ENCODE measurements around the gene PIK3AP1.
A peak's percentile ranks its signal among the peaks of the same experiment; 100 is the strongest.
"Not testable (repeated sequence)": the region's sequence is repeated elsewhere in the genome, so short reads cannot be mapped to it uniquely, and the experiment has no call there.

PIK3AP1 gene

DNA sequence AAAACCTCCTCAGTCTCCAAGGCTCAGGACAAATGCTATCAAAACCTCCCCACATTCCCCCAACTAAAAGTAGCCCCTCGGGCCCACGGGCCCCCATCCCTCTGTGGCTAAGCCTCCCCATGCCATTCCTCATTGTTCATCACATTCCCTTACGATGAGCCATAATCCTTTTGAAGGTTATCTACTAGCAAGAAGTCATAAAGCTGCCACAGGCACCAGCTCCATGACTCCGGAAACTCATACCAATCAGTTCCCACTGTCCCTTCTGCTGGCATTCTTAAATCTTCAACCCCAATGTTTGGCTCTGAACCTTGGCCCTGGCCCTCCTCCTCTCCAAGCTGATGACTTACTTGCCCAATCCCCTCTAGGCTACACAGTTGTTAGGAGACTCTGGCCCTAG is 114.1 kb downstream of the PIK3AP1 start:
- DNase-seq = no peak

DNA sequence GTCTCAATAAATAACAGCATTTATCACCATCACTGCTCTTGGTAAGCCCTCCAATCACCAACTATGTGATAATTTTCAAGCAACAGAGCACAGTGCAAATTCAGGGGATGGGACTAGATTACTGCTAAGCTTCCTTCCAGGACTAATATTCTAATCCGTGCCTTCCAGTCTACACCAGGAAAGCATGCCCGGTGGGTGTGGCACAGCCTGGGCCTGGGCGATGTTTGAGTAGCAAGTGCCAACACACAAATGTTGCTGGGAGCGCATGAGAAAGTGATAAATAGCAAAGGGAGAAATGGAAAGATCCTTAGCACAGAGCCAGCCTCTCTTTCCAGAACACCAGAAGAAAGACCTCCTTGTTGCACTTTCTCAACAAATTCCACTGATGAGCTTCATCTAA is 120.0 kb downstream of the PIK3AP1 start:
- DNase-seq = no peak

DNA sequence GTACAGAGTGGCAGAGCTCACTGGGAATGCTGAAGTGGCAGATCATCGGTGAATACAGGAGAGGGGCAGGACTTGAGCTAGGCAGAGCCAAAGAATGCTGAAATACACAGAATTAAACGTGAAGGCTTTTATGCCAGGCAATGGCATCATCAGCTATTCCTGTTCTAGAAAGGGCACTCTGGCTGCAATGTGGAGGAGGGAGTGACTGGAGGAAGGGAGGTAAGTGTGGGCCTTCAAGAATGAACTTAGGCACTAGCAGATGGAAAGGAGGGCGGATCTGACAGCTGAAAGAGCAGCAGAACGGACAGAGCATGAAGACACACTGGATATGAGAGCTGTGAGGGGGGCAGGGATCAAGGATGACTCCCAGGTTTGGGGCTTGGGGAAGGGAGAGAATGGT is 121.5 kb downstream of the PIK3AP1 start:
- DNase-seq = no peak

DNA sequence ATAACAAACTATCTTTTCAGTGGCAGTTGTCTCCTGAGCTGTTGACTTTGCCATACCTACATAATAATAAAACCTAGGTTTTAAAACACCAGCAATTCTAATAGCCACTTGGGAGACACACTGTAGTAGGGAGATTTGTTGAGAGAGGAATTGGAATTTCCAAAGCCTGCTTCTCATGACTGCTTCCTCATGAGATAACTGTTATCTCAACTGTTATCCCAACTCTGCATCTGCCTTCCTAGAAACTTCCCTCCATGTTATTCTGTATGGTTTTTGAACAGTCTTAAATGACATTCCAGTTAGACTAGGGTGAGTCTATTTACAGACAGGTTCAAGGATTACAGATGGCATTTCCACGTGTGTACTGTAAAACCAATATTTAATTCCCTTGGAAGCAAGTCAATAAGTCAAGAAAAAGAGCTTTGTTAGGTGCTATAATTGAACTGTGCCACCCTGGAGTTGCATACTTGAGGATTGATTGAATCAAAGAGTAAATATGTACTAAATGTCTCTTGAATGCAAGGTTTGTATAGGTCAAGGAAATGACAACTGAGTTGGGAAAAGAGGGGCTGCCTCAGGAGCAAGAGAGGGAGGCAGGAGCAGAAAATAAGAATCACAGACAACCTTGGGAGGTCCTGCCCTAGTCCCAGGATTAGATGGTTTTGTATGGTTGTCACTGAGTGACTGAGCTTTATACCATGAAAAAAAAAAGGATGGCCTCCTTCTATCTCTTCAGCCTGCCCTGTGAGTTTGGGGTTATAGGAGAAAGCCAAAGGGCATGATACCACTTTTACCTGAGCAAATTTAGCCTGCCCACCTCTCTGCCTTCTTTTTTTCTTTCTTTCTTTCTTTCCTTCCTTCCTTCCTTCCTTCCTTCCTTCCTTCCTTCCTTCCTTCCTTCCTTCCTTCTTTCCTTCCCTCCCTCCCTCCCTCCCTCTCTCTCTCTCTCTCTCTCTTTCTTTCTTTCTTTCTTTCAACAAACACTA is 123.6 kb downstream of the PIK3AP1 start:
- no peak for DNase-seq

DNA sequence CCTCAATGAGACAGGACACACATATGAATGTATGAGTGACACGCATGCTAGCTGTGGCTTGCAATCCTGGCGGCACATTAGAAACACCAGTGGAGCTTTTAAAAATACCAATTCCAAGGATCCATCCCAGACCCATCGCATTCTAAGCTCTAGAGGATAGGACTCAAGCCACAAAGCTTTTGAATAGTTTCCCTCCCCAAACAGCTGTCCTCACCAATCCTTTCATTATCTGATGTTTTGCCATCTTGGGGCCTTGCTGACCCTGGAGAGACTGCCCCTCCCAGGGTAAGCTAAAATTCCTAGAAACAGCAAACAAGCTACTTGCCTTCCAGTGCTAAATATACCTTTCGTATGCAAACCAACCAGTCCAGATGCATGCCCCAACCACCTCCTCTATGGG is 124.6 kb downstream of the PIK3AP1 start:
- DNase-seq = no peak

DNA sequence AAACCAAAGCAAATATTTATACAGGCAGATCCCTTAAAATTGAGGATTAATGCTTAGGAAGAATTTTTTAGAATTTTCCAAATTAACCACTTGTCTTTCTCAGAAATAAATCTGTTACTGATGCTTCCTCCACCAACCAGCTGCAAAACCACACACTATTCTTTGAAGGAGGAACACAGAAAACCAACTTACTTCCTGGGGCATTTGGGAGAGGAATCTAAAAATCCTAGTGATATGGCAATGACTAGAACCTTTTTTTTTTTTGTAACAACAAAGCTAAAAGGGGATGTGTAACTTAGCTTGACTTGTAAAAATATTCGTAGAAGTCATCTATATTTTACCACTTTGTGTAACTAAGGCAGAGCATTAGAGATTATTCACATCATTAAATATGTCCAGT is 128.4 kb downstream of the PIK3AP1 start:
- DNase-seq = no peak

DNA sequence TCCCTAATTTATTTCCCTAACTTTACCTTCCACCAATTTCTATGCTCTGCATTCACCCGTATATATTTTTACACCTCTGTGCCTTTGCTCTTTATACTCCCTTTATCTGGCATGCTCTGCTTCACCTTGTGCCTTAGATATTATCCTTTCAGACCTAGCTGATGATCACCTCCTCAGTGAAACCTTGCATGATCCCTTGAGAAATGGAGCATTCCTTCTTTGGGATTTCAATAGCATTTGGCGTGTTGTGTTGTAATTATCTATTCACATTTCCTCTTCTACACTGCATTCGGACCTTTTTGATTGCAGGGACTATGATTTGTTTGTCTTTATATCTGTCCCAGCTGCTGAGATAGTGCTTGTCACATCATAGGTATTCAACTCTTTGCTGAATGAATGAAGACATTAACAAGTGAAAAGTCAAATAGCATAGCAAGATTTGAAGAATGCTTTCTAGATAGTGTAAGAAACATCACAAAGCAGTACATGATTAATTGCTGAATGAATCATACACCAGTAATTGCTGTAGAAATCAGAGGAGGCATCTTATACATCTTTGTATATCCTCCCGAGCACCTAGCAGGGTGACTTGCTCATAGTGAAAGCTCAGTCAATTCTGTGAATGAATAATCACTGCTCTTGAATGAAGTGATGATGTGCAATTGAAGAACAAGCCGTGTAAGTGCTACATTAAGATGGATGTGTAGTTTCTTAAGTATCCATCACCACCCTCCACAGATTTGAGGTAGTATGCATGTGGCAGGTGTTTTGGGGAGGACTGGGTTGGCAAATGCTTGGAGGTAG is 131.5 kb downstream of the PIK3AP1 start:
- DNase-seq = no peak

DNA sequence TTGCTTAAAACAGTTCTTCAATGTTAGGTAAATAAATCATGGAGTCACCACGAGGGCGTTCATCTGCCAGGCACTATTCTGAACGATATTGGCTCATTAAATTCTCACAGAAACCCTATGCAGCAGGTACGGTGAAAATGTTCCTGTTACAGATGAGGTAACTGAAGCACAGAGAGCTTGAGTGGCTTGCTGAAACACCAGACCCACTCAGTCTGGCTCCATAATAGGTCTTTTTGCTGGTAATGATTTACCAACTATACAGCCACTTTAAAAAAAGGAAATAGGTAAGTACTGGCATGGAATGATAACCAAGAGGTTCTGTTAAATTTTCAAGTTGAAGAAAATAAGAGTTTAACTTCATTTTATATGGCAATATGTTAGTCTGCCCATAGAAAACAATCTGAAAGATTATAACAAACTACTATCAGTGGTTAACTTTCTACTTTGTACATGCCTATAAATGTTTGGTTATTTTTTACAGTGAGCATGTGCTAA is 132.2 kb downstream of the PIK3AP1 start:
- no peak for DNase-seq

DNA sequence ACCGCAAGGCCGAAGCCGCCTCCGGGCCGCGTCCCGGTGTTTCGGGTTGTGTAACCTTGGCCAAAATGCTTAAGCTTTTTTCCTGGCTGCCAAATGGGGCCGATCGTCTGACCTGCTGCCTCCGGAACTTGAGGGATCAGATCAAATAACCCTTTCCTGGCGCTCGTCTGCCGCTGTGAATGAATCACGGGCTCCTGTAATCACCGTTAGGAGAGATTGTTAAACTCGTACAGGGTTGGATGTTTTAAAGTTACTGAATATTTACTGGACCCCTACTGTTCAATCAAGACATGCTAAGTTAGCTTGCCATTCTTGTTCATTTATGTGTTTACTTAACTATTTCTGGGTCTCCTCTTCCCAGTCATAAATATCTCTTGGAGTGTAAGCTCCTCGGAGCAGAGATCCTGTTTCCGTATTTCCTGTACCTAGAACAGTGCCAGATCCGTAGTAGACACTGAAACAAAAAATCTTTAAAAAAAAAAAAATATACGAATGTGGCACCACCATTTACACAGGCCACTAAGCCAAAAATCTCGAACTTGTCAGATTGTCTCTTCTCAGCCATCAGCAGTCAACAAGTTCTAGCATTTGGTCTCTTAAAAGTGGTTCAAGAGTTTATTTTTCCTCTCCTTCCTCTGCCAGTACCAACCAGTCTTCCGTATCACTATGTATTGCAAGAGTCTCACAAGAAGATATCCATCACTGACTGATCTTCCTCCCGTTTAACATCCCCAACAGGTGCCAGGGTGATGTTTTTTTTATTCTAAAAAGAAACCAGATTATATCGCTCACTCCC is 132.9 kb downstream of the PIK3AP1 start:
- peak; percentile 53 for DNase-seq

DNA sequence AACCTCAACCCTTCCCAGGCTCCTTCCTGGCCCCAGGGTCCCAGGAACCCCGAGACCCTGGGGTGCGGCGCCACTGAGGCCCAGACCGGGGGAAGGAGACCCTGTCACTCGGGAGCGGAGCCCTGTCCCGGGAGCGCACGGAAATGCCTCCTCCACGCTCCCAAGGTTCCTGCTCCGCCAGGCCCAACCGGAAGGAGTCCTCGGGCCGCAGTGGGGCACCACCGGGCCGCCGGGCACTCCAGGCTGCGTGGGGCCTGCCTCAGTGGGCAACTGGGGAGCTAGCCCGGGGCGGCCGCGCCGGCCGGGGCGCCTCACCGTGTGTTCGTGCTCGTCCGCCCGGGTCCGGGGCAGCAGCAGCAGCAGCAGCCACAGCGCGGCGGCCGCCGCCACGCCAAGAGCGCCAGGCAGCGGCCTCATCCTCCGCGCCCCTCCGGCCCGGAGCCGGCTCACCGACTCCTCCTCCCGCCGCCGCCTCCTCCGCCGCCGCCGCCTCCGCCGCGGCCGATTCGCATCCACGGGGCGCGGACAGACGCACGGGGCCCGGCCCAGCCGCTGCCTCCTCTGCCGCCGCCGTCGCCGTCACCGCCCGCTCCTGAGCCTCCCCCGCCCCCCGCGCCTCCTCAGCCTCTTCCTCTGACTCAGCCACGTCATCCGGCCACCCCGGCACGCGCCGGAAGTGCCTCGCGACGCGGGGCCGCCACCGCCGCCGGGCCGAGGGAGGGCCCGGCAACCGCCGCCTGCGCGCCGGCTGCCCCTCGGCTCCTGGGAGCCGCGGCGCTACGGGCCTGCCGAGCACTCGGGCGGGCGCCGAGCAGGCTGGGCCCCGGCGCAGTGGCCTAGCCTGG is 133.7 kb downstream of the PIK3AP1 start, which contains the start of gene TM9SF3:
Gene TM9SF3, minus strand, starts transcription at position 594 of the 845 bp plus-strand sequence. Its CDS starts 177 bp downstream, at position 417.
- DNase-seq = peak; percentile 93

DNA sequence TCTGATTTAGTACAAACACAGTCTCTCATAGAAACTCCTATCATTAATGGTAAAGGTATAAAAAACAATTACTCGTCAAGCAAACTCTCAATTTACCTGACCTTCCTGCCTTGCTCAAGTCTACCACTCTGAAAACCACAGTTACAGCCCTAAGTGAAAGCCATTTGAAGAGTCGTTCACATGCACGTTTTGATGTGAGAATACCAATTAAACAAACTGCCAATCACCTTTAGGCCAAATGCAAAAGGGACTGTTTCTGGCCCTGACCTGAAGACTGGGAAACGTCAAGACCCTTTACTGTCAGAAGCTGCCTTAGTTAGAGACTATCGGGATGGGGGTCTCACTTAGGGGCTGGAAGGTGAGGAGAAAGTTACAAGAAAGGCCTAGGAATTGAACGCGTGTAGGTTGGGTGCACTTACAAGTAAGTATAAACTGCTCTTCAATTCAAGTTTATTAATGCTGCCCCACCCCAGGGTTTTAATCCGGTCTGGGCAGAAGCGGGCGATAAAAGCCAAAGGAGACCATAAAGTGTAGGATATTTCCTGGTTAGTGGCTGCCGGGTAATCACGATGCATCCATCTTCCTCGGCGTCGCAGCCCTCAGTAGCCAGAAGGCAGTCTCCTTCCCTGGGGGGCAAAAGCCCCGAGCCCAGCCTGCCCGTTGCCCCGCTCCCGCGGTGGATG is 134.4 kb downstream of the PIK3AP1 start:
- no peak for DNase-seq

DNA sequence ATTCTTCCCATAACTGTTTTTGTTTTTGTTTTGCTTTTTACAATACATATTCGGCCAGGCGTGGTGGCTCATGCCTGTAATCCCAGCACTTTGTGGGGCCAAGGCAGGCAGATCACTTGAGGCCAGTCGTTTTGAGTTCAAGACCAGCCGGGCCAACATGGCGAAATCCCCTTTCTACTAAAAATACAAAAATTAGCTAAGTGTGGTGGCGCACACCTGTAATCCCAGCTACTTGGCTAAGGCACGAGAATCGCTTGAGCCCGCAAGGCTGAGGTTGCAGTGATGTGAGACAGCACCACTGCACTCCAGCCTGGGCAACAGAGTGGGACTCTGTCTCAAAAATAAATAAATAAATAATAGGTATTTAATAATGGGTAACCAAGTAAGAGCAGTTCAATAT is 135.8 kb downstream of the PIK3AP1 start:
- no peak for DNase-seq

DNA sequence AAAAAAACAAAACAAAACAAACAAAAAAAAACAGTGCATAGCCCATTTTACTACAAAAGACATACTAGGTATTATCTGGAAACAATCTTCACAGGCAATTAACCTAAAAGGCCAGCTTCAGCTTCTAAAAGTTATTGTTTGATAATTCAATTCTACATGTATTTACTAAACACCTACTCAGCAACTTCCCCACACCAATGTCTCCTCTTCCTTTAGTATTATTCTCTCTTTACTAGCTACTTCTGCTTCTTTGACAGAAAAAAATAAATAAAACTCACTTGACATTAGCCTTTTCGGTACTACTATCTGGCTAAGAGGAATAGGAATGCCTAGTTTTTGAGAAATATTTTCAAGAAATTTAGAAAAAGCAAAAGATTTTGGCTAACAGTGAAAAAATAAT is 136.3 kb downstream of the PIK3AP1 start:
- no peak for DNase-seq

DNA sequence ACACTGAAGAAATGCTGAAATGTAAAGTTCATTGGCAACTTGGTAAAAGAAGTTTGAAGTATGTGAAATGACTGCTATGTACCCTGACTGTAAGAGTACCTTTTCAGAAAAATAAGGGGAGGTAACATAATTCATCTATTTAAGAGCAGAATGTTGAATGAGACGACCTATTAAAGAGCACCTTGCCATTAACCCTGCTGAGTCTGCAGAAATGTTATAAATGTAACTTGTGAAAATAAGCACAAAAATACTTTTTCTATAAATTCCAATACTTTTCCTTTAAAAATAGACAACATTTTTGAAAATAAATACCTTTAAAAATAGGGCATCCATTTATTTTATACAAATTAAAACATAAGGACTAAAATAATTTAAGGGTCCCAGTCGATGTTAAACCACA is 141.2 kb downstream of the PIK3AP1 start:
- no peak for DNase-seq

DNA sequence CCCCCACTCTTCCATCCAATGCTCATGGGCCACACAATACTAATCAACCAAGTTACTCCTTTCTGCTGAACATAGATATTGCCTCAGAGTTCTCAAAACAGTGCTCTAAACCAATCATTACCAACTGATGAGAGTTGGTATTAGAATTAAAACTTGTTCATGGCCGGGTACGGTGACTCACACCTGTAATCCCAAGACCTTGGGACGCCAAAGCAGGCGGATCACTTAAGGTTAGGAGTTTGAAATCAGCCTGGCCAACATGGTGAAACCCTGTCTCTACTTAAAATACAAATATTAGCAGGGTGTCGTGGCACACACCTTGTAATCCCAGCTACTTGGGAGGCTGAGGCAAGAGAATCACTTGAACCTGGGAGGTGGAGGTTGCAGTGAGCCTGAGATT is 141.7 kb downstream of the PIK3AP1 start:
- no peak for DNase-seq

DNA sequence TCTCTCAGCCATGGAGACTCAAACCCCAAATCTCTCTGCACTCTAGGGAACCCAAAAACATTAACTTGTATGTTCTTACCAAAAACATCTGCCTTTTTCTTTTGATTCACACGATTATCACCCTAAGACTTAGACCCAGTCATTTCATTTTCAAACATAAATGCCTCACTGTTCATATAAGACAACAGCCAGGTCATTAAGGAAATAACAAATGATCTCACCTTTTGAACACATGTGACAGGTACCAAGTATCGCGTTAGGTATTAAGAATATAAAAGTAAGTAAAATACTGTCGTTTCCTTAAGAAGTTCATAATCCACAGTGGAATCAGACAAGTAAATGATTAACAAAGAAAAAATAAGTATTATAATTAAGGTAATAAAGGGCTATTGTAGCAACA is 142.3 kb downstream of the PIK3AP1 start:
- DNase-seq = no peak

DNA sequence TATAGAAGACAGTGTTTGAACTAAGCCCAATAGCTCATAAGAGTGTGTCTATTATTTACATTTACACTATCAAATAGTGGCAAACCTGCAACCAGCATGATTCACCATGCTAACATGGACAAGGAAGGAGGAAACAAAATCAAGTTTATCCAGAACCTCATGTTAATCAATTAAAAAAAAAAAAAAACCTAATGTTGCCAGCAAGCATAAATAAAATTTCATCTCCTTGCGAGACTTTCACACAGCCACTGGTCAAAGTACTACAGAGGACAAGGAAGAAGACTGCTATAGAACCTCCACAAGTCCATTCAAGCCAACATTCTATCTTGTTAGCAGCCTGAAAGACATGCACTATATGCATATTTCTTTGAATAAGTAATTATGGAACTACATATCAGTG is 143.2 kb downstream of the PIK3AP1 start:
- no peak for DNase-seq

DNA sequence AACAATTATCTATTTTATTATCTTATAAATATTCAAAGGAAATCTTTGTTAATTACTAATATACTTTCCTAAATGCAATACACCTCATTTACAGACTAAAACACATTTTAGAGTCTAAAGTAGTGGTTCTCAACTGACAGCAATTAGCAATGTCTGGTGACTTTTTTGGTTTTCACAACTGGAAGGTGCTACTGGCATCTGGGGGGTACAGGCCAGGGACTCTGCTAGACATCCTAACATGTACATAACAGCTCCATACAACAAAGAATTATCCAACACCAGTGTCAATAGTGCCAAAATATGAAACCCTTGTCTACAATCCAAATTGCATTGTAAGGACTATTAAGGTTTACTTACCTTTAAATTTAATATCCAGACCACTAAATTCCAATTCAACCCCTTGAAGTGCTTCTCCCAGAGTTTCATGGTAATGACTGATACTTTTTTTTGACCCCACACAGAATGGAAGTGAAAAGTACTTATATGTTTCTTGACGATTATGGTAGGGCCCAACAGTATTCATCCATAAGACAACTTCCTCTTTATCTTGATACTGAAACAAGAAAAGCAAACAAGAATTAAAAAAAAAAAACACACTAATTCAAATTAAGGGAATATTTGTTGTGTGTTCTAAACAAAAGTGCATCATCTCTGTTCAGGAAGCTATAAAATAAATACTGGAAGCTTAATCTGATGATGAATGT is 143.9 kb downstream of the PIK3AP1 start:
- DNase-seq = no peak

DNA sequence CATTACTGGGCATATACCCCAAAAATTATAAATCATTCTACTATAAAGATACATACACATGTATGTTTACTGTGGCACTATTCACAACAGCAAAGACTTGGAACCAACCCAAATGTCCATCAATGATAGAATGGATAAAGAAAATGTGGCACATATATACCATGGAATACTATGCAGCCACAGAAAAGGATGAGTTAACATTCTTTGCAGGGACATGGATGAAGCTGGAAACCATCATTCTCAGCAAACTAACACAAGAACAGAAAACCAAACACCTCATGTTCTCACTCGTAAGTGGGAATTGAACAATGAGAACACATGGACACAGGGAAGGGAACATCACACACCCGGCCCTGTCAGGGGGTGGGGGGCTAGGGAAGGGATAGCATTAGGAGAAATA is 145.8 kb downstream of the PIK3AP1 start:
- DNase-seq = not testable (repeated sequence)

DNA sequence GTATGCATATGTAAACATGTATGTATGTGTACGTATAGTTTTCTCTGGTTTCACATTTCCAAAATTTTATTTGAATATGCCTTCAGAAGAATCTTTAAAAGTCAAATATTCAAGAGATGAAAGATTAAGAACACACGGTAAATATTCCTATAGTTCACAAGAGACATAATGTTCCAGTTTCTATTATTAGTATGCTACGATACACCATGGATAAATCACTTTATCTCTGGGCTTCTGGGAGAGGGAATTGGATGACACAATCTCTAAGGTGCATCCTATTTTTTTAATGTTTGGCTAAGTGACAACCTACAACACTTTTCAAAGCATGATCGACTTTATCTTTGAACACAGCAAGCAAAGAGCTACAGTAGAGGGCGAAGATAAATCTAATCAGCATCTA is 147.3 kb downstream of the PIK3AP1 start:
- DNase-seq = no peak
